Measurements from ENCODE around the gene KCNK10.

Gene KCNK10

DNA sequence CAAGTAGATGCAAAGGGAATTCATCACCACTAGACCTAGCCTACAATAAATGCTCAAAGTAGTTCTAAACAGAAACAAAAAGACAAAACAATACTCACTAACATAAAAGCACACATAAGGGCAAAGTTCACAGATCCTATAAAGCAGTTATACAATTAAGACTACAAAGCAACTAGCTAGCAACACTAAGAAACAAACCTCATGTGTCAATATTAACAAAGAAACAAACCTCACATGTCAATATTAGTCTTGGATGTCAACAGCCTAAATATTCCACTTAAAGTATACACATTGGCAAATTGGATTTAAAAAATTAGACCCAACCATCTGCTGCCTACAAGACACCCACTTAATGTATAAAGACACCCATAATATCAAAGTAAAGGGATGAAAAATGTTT is 152.7 kb downstream of the KCNK10 start:
- DNase-seq, result no peak

DNA sequence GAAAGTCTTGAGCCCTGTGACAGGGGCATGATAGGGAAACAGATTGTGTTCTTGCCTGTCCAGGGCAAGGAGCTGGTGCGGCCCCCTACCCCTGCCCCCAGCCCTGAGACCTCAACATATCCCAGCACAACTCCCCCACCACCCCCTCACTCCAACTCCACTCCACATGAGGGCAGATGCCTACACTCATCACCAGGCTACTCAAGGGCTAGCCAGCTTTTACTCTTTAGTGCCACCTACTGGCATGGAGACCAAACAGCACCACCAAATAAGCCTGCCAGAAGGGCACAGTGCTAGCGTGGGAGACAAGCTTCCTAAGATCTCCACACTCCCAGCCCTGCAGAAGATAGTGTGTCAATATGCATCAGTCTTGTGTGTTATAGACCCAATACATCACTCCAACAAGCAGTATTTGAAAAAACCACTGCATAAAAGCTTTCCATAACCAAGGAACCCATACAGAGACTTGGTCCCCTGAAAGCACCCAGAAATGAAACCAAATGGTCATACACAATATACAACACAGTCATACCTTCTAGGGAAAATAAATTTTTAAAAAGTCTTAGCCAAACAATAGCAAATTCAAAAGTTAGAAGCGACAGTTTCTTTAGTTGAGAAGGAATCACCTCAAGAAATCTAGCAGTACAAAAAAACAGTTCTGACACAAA is 154.4 kb downstream of the KCNK10 start:
- DNase-seq, result no peak

DNA sequence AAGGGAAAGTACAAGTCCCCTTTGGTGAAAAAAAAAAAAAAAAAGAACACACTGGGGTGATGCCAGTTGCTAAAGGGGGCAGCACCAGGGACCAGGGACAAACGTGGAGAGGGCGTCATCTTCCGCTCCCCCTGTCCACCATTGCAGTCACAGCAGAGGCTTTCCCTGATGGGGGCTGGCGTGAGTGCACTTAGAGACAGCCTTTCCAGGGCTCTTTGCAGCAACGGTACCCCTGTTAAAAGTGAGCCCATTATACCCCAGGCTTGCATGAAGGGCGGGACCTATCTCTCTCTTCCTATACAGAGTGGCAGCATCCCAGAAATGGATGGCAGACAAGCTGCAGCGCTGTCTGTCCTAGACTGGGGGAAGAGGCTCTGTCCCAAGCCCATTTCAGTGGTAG is 155.0 kb downstream of the KCNK10 start:
- no peak for DNase-seq

DNA sequence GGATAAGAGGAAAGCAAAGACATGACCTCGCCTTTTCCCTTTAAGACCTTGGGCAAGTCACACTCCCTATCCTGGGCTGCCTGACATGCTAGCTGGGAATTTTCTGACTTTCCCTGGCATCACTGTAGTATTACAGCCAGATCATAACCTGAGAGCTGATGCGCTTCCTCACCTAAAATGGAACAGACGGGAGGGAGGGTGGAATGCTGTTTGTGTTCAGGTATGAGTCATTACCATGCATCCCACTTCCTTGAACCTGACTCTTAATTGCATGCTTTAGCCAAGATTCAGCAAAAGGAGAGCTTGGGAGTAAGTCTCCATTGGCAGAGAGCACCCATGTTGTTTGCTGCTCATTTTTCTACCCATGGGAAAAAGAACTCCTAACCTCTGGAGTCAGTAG is 156.5 kb downstream of the KCNK10 start:
- no peak for DNase-seq

DNA sequence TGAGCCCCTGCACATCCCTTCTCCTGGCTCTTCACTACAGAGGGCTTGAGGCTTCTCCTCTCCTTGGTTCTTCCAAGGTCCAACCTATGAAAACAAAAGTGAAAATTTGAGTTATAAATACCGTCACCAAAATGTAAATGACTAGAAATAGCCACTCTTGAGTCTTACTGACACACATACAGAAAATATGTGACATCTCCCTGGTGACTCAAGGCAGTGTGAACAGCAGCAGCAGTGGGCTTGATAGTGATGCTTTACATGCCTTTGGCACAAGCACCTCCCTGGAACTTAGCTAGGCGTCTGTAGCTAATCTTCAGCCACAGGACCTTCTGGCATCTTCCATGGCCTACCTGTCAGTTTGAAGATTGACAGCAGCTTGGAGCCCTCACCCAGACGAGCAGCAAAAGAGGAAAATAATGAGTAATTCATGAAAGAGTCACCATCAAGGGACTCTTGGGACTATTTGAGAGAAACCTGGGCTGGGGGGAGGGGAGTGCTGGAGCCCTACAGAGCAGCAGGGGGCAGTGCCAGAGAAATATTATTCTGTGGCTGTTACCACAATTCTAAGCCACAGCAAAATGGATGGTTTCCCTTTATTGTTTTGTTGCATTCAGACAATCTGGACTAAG is 158.0 kb downstream of the KCNK10 start:
- DNase-seq, result no peak

DNA sequence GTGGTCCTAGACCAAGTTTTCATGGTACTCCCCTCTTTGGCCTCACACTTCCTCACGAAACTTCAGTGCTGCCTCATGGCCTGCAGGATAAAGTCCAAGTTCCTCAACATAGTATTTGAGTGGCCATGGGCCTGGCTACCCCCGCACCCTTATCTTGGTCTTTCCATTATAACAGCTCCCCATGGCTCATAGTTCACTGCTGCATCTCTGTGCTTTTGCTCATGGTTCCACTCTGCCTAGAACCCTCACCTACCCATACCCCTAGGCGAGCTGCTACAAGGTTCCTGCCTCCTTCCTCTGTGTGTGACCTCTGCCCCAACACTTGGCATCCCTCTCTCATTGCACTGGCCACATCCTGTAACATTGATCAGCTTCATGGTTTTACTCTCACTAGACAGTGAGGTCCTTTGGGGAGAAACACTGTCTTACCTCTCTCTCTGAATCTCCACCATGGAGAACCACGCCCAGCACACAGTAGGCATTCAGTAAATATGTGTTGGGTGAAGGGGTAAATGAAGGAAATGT is 159.3 kb downstream of the KCNK10 start:
- DNase-seq, result no peak

DNA sequence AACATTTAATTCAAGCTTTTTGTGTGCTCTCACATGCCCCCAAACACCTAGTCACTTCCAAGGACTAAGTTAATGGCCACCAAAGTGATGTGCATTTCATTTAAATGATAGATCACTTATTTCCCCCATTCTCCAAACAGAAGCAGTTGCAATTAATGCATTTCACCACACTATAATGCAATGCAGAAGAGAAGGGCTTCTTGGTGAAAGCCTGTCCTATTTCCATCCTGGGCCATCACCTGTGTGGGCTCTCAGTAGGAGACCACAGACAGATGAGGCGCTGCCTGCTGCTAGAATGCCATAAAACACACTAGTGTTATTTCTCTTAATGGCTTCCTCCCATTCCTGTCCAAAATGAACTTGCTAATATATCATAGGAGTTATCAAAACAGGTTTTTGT is 166.9 kb downstream of the KCNK10 start:
- DNase-seq, result no peak

DNA sequence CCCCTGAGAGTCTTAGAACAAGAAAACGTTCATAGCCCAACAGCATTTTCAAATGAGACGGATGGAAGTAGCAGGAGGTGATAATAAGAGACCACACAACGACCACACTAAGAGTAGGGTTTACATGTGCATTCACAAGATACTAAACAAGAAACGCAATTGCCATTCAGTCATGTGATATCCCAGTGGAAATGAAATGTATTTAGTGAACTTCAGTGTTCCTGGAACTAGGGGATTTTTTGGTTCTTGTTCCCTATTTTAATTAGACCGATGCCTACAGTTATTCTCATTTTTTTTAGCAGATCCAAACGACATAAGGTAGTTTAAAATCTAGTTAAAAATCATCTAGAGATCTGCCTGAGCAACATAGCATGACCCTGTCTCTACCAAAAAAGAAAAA is 168.1 kb downstream of the KCNK10 start:
- no peak for DNase-seq

DNA sequence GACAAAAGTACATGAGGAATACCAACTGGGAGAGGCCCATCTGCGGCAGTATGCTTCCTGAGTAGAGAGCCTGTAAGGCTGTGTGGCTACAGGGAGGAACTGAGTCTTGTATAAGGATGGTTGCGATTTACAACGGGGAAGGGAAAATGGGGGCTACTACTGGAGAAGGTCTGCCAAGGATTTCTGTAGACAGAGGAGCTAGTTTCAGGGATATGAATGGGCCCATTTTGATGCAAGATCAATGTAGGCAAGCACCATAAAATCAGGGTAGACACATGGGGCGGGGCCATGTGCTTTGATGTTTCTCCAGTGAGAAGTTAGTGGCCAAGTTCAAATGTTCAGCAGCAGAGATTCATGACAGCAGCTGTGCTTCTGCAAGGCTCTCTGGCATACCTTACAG is 168.7 kb downstream of the KCNK10 start:
- DNase-seq, result no peak

DNA sequence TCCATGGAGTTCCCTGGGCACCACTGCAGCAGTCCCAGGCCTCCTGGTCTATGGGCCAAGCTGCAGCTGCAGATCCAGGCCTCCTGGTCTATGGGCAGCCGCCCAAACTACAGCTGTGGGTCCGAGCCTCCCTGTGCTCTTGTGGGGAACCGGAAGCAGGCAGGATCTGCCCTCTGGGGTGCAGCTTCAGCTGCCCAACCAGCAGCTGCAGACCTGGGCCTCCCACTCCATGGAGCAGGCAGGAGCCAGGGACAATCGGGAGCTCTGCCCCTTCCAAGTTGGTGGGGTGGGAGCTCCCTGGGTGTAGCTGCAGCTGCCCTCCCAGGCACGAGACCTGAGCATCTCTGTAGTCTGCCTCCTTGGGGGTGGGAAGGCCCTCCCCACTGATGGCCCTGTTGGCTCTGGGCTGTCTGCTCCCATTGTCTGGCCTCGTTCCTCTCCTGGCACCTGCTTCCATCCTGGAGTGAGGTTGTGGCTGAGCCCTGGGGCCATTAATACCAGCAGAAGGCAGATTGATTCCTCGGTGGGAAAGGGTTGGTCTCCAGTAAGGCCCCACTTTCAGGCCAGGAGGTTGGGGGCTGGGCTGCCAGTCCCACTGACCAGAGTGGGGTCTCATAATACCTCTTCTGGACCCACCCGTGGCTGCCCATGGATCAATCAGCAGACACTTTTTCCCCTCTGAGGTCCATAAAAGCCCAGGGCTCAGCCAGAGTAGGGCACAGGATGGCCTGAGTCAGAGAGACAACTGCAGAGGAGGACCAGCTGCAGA is 176.0 kb downstream of the KCNK10 start:
- no peak for DNase-seq

DNA sequence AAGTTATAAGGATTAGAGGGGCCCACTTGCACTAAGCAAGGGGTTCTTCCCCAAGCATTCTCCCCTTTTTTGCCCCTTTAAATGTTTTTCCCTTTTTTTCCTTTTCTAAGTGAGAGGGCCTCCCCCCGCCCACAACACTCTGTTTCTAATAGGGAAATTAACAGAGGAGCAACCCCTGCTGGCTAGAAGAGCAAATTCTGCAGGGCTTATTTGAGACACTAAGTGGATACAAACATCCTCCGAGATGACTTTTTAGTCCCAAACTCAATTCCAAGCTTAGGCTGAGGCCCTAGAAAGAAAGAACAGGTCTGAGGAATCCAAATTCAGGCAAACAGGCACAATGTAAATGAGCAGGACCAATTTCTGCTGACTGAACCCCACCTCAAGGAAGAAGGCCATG is 179.3 kb downstream of the KCNK10 start:
- DNase-seq, result no peak

DNA sequence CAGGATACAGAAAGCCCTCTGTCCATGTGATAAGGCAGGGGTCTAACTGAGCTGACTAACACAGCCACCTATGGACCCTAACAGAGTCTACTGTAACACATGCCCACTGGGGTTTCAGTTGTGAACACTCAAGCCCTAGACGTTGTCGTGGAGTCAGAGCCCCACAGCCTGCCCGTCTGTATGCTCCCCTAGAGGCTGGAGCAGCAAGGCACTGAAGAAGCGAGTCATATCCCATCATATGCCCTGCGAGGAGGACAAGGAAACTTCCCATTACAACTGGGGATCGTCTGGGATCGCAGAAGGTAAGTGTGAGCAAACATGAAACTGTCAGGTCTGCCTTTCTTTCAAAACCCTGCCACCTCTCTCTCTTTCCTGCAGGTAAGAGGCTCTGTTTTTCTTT is 180.1 kb downstream of the KCNK10 start:
- no peak for DNase-seq

DNA sequence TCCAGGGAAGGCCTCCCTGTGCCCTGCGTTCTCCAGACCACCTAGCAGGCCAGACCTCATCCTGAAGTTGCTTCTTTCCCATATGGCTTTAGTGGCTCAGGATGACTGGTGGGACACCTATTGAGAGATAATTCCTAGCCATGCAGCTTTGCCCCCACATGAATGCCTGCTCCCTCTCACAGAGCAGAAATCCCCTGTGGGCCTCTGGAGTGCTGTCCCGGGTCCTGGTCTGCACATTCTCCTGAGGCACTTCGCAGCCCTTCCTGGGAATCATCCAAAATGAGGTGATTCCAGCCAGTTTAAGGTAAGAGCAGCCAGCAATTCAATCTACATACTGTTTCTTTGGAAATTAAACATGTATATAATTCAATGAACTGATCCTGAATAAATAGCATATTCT is 182.2 kb downstream of the KCNK10 start:
- no peak for DNase-seq

DNA sequence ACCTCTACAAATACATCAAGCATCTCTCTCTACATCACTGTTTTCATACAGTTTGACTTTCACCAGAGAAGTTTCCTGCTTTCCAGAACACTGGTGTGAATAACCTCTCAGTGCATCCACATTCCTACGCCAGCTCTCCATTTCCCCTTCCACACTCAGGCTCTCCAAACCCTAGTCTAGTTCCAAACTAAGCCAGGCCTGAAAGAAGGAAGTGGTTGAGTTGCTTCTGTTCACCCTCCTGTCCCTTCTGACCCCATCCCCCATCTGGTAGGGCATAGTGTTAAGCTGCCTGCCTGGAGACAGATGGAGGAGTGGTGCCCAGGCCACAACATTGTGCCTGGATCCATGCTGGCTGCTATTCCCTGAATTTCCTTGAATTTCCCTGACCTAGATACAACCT is 185.7 kb downstream of the KCNK10 start:
- no peak for DNase-seq
